A673 (cell line): ENCODE measurements around the gene GYG1. TPM values are rescaled to one million over a fixed set of nuclear protein-coding genes. Genes with fewer than 3 reads are reported as not detected.

Experiments used
- BruUV-seq: library from RNA; stranded (reverse); fragments of 400-500 nt; replicated peaks from 2 replicates; lab custom pipeline; 2021; lab: Mats Ljungman, UMichigan
- CTCF ChIA-PET: fragments of 300-600 bp; sonication (Branson Sonifier 250); formaldehyde crosslinking; loops from one replicate; lab custom pipeline; 2022; ENCODE audit warnings: antibody characterized with exemption; lab: Charles Lee
- POLR2A ChIA-PET: fragments of 300-600 bp; sonication (Branson Sonifier 250); formaldehyde crosslinking; loops from one replicate; lab custom pipeline; 2022; ENCODE audit warnings: antibody characterized with exemption; ENCODE audit not compliant: low non-redundant PET; lab: Charles Lee
- DNase-seq: peaks from one replicate; pipeline ENCODE4 v3.0.0-alpha.2; 2015; ENCODE audit warnings: low spot score
- H3K27ac ChIP-seq: fragments of 200-600 bp; sonication (generic); 2 replicates; pipeline ENCODE4 v1.5.1; 2016; ENCODE audit warnings: mixed run types, low read depth, mild to moderate bottlenecking, mixed read lengths, antibody characterized with exemption, low read length; ENCODE audit not compliant: poor library complexity, severe bottlenecking
- H3K27me3 ChIP-seq: fragments of 200-600 bp; sonication (generic); replicated peaks from 2 replicates; pipeline ENCODE4 v1.6.1; 2017; ENCODE audit warnings: mixed run types, low read depth, mild to moderate bottlenecking, mixed read lengths, antibody characterized with exemption, low read length; ENCODE audit not compliant: insufficient read depth, poor library complexity
- H3K36me3 ChIP-seq: fragments of 200-600 bp; sonication (generic); 2 replicates; pipeline ENCODE4 v1.6.1; 2016; ENCODE audit warnings: mixed run types, mild to moderate bottlenecking, mixed read lengths, antibody characterized with exemption, low read length; ENCODE audit not compliant: insufficient read depth, poor library complexity, severe bottlenecking
- H3K4me1 ChIP-seq: fragments of 200-600 bp; sonication (generic); 2 replicates; pipeline ENCODE4 v1.6.1; 2017; ENCODE audit warnings: mixed run types, mild to moderate bottlenecking, mixed read lengths, antibody characterized with exemption, low read length; ENCODE audit not compliant: insufficient read depth, poor library complexity, severe bottlenecking
- H3K4me3 ChIP-seq: fragments of 200-600 bp; sonication (generic); 2 replicates; pipeline ENCODE4 v1.5.1; 2016; ENCODE audit warnings: low read depth, mixed run types, mild to moderate bottlenecking, mixed read lengths, low read length; ENCODE audit not compliant: poor library complexity, severe bottlenecking
- H3K9me3 ChIP-seq: fragments of 200-600 bp; sonication (generic); 2 replicates; pipeline ENCODE4 v1.6.1; 2016; ENCODE audit warnings: mixed run types, low read depth, mild to moderate bottlenecking, mixed read lengths, antibody characterized with exemption, low read length; ENCODE audit not compliant: poor library complexity, severe bottlenecking
- EZH2 ChIP-seq: fragments of 200-600 bp; sonication (generic); IDR thresholded peaks from 2 replicates; pipeline ENCODE4 v1.6.1; 2017; ENCODE audit warnings: borderline replicate concordance, low read depth, mild to moderate bottlenecking, mixed read lengths, antibody characterized with exemption, low read length; ENCODE audit not compliant: poor library complexity, severe bottlenecking
- intact Hi-C: fragments of 100-400 bp; cut with micrococcal nuclease; formaldehyde crosslinking; loops from one replicate; pipeline ENCODE4 v1.10.0; 2022; ENCODE audit not compliant: unreplicated experiment
- total RNA-seq: library from RNA; stranded (reverse); gene quantifications from 2 replicates; pipeline ENCODE4 v1.2.3, GENCODE V29; 2021
- TF ChIP-seq, protein P1 (sequence below): fragments of 300-800, 200-600 bp; sonication (generic); conservative IDR thresholded peaks from 2 replicates; pipeline ENCODE4 v1.5.1; 2017; ENCODE audit warnings: low read depth, mild to moderate bottlenecking, antibody characterized with exemption, low read length, moderate library complexity, mixed read lengths

The GYG1 gene
- total RNA-seq, 1 experiment from 2014 or later = 5.1 TPM

DNA sequence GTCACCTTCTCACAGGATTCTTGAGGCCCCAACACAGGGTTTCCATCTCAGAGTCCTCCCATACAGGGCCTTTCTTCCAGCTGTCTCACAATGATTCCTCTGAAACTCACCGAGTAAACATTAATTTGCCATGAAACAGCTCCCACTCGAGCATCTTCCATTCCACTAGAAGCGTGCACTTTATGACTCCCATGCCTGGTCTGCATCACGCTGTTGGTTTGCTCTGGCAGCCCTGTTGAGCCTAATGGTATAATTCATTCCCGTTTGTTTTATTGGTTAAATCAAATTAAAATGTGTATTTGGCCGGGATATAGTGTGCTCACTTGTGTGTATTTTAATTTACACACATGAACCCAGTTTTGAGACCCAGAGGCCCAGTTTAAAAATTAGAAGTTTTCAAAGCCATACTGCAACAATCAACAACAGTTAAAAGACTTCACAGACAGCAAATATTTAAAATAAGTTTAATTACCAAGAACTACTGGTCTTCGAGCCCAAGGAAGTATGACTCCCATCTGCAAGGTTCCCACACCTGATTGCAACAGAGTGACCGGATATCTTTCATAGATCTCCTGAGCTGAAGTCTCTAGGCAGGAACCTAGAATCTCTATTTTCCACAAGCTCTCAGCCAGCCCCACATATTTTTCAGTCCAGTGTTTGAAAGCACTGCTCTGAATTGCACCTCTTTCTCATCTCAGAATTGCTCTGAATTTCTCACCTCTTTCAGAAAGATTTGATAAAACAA lies 42.3 kb upstream of the GYG1 start:
- no TSS peak for BruUV-seq
- no peak for DNase-seq
- Histone ChIP-seq H3K27me3 (no peaks in the 10 kb centered on the region), H3K4me1 (no peaks in the 10 kb centered on the region), H3K4me3 (no peak overlapping the region), H3K9me3 (no peaks in the 10 kb centered on the region), H3K27ac (no peak overlapping the region), H3K36me3 (no peaks in the 10 kb centered on the region)
- TF ChIP-seq, protein P1, sequence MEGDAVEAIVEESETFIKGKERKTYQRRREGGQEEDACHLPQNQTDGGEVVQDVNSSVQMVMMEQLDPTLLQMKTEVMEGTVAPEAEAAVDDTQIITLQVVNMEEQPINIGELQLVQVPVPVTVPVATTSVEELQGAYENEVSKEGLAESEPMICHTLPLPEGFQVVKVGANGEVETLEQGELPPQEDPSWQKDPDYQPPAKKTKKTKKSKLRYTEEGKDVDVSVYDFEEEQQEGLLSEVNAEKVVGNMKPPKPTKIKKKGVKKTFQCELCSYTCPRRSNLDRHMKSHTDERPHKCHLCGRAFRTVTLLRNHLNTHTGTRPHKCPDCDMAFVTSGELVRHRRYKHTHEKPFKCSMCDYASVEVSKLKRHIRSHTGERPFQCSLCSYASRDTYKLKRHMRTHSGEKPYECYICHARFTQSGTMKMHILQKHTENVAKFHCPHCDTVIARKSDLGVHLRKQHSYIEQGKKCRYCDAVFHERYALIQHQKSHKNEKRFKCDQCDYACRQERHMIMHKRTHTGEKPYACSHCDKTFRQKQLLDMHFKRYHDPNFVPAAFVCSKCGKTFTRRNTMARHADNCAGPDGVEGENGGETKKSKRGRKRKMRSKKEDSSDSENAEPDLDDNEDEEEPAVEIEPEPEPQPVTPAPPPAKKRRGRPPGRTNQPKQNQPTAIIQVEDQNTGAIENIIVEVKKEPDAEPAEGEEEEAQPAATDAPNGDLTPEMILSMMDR = no peak
- TF ChIP-seq EZH2 = no peak
- intact Hi-C loops = loop anchor here (5.0 to 10.0 kb wide), 2 partner anchors 484 to 567 kb away; no protein-coding TSS in a partner anchor
- POLR2A ChIA-PET = no interaction called here
- CTCF ChIA-PET = no interaction called here

DNA sequence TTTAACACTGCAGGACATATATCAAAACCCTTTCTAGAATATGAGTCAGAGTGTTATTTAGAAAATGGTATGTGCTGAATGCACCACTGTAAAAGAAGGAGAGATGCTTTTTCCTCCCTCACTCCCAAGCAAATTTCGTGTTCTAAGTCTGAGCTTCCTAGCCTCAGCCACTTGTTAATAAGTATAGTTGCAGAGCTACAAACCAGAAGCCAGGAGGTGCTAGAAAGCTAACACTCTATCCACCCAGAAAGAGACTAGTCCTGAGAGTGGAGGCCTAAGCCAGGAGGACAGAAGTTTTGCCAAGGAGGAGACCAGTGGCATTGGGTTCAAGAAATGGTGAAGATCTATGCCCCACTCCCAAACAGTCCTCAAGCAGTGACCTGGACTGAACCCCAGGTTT lies 40.5 kb upstream of the GYG1 start:
- no TSS peak for BruUV-seq

DNA sequence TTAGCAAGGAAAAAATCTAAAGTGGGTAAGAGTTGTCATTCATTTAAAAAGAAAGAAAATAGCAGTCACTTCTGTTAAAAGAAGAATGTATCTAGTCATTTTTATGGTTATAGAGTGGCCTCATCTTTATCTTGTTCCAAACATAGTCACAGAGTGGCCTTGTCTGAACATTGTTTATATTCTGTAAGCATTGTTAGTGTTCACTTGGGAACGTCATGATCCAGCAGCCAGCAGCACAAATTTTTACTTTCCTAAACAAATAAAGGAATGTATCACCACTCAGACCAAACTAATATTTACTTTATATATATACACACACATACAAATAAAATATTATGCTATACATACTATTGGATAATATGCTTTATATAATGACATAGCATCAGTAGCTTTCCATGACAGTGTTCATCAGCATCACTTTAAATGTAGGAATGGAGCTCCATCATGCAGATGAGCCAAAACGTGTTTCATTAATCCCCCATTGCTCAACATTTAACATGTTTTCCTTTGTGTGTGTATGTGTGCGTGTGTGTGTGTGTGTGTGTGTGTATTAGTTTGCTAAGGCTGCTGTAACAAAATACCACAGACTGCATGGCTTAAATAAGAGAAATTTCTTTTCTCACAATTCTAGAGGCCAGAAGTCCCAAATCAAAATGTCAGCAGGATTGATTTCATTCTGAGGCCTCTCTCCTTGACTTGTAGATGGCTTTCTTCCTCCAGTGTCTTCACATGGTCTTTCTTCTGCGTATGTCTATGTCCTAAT lies 39.6 kb upstream of the GYG1 start:
- H3K9me3 ChIP-seq = no peaks in the 10 kb centered on the region
- DNase-seq = no peak
- intact Hi-C loops = no loop called here
- no peaks in the 10 kb centered on the region for H3K4me1 ChIP-seq
- H3K4me3 ChIP-seq = no peak overlapping the region
- H3K27ac ChIP-seq = no peak overlapping the region
- H3K36me3 ChIP-seq = no peaks in the 10 kb centered on the region
- CTCF ChIA-PET = no interaction called here
- H3K27me3 ChIP-seq = no peaks in the 10 kb centered on the region
- TF ChIP-seq EZH2 = no peak
- TF ChIP-seq, protein P1 = no peak
- no TSS peak for BruUV-seq
- POLR2A ChIA-PET = no interaction called here

More for the DNA sequence above, 40.5 kb upstream of the GYG1 start:
- Histone ChIP-seq H3K27ac (no peak overlapping the region), H3K36me3 (no peaks in the 10 kb centered on the region), H3K4me1 (no peaks in the 10 kb centered on the region), H3K9me3 (no peaks in the 10 kb centered on the region), H3K4me3 (no peak overlapping the region), H3K27me3 (no peaks in the 10 kb centered on the region)
- TF ChIP-seq, protein P1 = peak; percentile 54
- no peak for TF ChIP-seq EZH2
- peak; percentile 46 for DNase-seq
- POLR2A ChIA-PET = no interaction called here
- intact Hi-C loops = no loop called here
- CTCF ChIA-PET = interaction anchor here (0.6 kb wide), 1 partner anchor 207 kb away, joined by 3 read pairs; no protein-coding TSS in a partner anchor
